ENCODE measurements around the gene PBX3.

GRCh38 chr9:125908966-125909365, 161.8 kb downstream of the PBX3 start:
- TF ChIP-seq, protein P1, sequence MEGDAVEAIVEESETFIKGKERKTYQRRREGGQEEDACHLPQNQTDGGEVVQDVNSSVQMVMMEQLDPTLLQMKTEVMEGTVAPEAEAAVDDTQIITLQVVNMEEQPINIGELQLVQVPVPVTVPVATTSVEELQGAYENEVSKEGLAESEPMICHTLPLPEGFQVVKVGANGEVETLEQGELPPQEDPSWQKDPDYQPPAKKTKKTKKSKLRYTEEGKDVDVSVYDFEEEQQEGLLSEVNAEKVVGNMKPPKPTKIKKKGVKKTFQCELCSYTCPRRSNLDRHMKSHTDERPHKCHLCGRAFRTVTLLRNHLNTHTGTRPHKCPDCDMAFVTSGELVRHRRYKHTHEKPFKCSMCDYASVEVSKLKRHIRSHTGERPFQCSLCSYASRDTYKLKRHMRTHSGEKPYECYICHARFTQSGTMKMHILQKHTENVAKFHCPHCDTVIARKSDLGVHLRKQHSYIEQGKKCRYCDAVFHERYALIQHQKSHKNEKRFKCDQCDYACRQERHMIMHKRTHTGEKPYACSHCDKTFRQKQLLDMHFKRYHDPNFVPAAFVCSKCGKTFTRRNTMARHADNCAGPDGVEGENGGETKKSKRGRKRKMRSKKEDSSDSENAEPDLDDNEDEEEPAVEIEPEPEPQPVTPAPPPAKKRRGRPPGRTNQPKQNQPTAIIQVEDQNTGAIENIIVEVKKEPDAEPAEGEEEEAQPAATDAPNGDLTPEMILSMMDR (IDR thresholded peaks at IDR 0.05): no peak
- no peak for TF ChIP-seq EP300 (IDR thresholded peaks at IDR 0.05)

Data from ovary (tissue), 3 donors.